ENCODE measurements around the gene APOF.

DNA sequence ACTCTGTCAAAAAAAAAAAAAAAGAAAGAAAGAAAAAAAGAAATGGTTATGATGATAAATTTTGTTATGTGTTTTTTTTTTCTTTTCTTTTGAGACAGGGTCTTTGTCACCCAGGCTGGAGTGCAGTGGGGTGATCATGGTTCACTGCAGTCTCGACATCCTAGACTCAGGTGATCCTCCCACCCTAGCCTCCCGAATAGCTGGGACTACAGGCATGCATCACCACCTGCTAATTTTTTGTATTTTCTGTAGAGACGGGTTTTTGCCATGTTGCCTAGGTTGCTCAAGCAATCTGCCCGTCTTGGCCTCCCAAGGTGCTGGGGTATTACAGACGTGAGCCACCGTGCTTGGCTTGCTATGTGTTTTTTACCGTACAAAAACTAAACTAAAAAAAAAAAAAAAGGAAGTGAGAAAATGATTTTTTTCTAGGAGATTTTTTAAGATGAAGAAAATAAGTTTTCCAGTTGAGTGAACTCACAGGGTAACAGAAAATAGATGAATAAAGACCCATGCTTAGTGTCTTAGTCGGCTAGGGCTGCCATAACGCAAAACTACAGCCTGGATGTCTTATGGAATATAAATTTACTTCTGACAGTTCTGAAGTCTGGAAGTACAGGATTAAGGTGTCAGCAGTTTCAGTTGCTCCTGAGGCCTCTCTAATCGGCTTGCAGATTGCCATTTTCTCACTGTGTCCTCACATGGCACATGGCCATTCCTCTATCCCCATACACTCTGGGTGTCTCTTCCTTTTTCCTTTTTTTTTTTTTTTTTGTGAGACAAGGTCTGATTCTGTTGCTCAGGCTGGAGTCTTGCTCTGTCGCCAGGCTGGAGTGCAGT, 13.2 kb upstream of the APOF start:
- TF ChIP-seq GATA3 (IDR thresholded peaks at IDR 0.05; ENCODE audit: low read depth, low read length), result no peak
- no peak for TF ChIP-seq GATA2 (IDR thresholded peaks at IDR 0.05; ENCODE audit: low read depth, low read length)

All from SH-SY5Y (cell line).